Activated effector memory CD4-positive, alpha-beta T cell treated with anti-CD3 and anti-CD28 coated beads, Interleukin-2, amount 50 U/mL, for 16 hours (primary cell): ENCODE results near the gene SIGLEC10.
"Not testable (repeated sequence)": the region's sequence is repeated elsewhere in the genome, so short reads cannot be mapped to it uniquely, and the experiment has no call there.

Source experiments
- DNase-seq: peaks from one replicate; pipeline ENCODE4 v3.0.0-alpha.2; 2020

SIGLEC10 gene, protein sequence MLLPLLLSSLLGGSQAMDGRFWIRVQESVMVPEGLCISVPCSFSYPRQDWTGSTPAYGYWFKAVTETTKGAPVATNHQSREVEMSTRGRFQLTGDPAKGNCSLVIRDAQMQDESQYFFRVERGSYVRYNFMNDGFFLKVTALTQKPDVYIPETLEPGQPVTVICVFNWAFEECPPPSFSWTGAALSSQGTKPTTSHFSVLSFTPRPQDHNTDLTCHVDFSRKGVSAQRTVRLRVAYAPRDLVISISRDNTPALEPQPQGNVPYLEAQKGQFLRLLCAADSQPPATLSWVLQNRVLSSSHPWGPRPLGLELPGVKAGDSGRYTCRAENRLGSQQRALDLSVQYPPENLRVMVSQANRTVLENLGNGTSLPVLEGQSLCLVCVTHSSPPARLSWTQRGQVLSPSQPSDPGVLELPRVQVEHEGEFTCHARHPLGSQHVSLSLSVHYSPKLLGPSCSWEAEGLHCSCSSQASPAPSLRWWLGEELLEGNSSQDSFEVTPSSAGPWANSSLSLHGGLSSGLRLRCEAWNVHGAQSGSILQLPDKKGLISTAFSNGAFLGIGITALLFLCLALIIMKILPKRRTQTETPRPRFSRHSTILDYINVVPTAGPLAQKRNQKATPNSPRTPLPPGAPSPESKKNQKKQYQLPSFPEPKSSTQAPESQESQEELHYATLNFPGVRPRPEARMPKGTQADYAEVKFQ

DNA sequence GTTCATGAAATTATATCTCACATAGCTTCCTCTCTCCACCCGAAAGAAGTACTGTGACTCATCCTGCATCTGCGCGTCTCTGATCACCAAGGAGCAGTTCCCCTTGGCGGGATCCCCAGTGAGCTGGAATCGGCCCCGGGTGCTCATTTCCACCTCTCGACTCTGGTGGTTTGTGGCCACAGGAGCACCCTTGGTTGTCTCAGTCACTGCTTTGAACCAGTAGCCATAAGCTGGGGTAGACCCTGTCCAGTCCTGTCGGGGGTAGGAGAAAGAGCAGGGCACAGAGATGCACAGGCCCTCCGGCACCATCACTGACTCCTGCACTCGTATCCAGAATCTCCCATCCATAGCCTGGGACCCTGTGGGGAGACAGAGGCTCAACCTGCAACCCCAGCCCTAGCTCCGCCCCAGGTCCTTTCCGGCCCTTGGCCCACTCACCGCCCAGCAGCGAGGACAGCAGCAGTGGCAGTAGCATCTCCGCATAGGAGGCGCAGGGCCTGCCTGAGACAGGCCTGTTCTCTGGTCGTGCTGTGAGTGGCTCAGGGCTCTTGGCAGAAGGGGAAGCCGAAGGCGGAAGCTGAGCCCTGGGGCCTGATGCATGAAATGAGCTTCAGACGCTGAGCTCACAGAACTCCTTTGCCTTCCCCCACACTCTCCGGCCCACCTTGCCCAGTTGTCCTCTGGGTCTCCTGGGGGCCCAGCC, at the start of gene SIGLEC10:
Gene SIGLEC10, minus strand, starts transcription at position 536 of the 703 bp plus-strand sequence. Its CDS starts 61 bp downstream, at position 475.
- no peak for DNase-seq

DNA sequence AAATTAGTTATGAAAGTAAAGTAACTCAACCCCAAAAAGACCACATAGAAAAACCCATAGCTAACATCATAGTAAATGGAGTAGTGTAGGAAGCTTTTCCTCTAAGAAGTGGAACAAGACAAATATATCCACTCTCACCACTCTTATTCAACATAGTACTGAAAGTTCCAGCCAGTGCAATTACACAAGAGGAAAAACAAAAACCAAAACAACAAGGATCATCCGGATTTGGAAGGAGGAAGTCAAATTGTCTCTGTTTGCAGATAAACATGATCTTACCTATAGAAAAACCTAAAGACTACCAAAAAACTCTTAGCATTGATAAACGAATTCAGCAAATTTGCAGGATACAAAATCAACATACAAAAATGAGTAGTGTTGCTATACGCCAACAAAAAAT, 49.3 kb upstream of the SIGLEC10 start:
- DNase-seq, result no peak

DNA sequence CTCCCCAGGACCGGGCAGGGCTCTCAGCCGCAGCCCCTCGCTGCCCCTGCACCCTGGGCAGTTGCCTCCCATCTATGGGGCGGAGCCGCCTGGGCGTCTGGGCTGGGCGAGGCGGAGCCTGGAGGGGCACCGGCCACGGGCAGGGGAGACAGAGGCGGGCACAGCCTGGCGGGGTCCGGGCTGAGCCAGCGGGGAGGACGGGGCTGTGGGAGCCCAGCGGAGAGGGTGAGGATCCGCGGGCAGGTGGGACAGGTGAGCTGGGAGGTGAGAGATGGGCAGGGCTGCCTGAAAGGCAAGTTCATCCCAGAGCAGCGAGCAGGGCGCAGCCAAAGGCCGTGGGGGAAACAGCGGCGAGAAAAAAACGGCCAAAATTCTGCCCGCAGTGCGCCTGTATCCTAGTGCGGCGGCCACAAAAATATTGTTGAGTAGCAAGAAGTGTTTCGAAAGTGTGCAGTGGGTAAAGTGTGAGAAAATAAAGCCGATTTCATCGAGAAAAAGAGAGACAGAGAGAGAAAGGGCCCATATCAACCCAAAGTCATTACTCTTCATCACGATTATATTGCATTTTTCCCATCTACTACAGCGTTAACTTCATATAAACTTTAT, 46.6 kb upstream of the SIGLEC10 start:
- not testable (repeated sequence) for DNase-seq

DNA sequence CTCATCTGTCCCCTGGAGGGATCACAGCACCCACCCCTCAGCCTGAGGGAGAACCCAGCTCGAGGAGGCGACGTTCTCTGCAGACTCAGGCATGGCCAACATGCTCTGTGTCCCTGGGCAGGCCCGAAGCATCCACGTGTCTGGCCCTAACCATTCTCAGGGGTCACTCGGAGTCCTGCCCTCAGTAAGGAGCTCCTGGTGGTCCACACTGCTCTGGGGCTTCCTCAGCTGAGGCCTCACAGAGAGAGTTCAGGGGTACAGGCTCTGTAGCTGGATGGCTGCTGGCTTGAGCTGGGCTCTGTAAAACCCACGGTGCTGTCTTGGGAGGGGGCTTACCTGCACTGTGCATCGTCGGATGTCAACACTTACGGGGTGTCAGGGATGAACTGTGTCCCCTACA, 45.2 kb upstream of the SIGLEC10 start:
- no peak for DNase-seq

DNA sequence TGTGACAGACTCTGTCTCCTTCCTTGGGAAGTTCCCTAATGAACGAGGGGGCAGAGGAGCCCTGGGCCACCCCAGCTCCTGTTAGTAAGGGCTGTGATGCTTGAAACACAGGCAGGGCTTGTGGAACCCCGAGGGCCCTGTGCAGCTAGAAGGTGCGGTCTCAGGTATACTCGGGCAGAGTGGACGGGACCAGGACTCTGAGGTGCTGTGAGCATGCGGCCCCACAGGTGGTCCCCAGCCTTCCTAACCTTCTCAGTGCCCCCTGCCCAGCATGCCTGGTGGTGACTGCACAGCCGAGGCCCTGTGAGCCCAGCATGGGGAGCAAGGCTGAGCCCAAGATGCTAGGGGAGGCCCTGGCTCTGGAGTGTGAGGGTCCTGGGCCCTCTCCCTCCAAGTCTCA, 44.8 kb upstream of the SIGLEC10 start:
- DNase-seq, result no peak

DNA sequence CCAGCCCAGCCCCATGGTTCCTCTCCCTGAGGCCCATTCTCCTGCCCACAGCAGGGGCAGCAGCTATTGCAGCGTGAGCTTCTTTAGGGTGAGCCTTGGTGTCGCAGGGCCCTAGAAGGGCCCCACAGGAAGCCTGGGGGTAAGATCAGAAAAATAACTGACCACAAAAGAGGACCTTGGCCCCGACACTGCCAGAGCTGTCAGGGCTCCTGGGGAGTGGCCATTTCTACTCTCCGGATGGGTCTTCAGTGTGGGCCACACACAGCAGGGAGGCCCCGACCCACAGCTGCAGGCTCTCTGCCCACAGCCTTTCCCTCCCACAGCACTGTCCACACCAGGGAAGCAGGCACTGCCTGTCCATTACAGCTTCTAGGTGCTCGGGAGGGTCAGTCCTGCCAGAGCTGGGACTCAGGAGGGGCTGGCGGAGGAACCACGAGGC, 44.3 kb upstream of the SIGLEC10 start:
- DNase-seq, result no peak

DNA sequence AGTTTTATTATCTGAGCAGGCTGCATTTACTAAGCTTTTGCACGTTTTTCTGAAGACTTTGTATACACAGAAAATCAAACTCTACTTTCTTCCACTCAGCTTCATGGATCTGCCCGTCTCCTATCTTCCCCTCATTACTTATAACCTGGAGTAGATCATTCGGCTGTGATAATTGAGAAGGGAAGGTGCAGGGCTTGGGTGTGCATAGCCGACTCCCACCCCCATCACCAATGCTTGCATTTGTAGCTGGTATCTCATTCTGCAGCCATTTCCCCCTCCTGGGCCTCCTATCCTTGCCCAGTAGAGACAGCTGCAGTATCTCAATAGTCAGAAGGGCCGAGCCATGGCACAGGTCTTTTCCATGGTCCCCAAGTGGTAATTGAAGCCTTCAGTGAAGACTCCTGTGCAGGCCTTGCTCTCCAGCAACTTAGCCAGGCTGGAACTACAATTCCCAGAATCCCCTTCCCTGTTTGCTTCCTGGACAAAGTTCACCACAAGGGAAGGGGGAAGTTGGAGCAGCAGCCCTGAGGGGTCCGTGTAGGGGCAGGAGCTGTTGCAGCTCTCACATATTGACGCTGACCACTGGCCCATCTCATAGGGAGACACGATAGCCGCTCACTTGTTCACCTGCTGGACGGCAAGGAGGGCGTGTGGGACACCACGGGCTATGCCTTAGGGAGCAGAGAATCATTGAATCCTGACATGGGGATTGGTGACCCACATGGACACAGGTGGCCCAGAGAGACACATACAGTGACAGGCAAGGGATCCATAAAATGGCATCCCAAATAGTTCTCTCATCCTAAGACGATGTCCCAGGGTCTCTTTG, 42.9 kb upstream of the SIGLEC10 start:
- DNase-seq, result no peak

DNA sequence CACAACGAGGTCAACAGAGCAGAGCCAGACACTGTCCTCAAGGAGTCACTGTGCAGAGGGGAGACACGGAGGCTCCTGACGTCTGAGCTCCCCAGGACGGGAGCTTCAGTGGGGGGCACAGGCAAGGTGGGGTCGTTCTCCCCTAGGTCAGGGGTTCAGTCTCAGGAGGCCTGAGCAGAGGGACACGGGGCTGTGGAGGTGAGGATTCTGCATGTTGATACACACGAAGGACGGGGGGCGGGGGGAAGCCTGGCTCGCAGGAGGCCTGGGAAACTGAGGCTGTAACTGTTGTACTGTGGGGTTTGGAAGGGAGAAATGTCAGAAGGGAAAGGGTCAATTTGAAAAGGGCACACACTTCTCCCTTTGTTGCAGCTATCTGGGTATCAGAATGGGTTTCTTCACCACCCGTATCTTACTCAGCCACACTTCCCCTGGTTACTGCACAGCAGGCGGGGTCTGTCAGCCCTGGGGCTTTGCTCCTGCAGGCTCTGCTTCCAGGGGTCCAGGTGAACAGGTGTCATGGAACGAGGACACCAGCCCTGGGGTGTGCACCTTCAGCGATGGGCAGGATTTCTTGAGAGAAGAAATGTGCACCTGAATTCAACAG, 41.6 kb upstream of the SIGLEC10 start:
- no peak for DNase-seq

DNA sequence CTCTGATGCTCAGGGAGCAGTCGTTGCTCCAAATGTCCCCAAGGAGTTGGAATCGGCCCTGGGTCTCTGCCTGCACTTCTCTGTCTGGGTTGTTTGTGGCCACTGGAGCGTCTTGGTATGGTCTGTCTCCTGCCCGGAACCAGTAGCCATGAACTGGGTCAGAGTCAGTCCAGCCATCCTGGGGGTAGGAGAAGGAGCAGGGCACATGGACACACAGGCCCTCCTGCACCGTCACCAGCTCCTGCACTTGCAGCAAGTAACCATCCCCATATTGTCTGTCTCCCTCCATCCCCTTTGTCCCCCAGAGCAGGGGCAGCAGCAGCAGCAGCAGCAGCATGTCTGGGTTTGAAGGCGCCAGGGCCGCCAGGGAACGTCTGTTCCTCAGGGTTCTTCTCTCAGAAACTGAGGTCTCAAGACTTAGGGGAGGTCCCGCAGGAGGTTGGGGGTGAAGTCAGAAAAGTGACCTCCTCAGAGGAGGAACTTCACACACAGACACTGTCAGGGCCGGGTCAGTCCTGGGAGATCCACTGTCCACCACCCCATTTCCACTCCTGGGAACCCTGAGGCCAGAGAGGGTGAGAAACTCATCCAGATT, 40.7 kb upstream of the SIGLEC10 start, which contains the start of gene SIGLEC8:
Gene SIGLEC8, minus strand, starts transcription at position 404 of the 595 bp plus-strand sequence. Its CDS starts 67 bp downstream, at position 337.
- no peak for DNase-seq

DNA sequence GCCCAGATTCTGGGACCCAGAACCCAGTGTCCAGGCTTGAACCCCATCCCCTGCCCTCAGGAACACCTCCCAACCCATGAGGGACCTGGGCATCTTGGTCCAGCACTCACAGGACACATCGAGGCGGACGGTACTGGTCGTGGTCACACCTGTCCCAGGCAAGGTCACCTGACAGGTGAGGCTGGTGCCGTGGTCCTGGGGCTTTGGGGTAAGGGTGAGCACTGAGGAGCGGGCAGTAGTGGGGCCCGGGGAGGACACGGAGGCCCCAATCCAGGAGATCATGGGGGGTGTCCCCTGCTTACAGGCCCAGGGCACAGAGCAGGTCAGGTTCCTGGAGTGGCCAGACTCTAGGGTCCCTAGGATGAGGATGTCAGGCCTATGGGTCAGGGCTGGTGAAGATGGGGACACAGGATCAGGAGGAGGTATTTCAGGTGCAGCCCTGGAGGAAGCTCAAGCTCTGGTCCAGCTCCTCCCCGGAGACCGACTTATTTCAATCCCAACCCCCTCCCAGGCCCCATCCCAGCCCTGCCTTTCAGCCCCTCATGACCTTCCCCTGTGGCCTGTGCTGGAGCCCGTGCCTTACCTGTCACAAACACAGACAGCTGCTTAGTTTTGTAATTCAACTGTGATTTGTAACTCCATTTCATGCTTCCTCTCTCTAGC, 40.0 kb upstream of the SIGLEC10 start:
- no peak for DNase-seq

DNA sequence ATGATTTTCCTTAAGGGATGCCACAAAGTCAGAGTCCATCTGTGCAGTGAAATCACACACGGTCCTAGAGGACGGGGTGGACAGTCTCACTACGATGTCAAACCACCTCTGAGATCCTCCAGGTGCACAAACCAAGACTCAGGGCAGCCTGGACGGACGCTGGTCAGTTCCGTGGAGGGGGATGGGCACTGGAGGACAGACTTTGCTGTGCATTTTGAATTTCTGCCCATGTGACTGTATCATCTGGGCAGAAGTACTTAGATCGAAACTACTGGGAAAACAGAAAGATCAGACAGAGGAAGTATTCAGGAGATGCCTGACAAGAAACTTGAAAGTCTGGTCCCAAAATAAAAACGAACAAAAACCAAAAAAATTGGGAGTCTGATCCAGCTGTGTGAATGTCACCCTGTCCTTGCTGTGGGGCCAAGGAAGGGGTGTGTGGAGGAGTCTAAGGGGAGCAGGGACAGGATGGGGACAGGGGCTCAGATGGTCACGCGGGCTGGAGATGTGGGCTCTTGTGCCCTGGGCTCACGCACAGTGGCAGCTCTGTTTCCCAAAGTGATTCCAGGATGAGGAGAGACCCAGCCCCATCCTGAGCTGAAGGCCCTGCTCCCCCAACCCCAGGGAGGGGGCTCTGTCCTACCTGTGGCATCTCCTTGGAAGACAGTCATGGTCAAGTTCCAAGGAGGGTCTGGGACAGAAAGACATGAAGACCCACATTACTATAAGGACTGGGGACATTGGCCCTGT, 39.3 kb upstream of the SIGLEC10 start:
- DNase-seq, result no peak

DNA sequence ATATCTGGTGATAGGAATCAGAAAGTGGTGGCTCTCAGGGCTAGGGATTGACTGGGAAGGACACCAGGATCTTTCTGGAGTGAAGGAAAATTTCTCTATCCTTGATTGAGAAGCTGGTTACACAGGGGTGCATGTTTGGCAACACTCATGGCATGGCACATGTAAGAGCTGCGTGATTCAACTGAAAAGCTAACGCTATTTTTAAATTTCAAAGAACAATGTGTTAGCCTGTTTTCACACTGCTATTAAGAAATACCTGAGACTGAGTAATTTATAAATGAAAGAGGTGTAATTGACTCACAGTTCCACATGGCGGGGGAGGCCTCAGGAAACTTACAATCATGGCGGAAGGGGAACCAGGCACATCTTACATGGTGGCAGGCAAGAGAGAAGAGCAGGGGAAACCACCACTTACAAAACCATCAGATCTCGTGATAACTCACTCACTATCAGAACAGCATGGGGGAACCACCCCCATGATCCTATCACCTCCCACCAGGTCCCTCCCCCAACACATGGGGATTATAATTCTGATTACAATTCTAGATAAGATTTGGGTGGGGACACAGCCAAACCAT, 33.4 kb upstream of the SIGLEC10 start:
- peak; percentile 77 for DNase-seq

DNA sequence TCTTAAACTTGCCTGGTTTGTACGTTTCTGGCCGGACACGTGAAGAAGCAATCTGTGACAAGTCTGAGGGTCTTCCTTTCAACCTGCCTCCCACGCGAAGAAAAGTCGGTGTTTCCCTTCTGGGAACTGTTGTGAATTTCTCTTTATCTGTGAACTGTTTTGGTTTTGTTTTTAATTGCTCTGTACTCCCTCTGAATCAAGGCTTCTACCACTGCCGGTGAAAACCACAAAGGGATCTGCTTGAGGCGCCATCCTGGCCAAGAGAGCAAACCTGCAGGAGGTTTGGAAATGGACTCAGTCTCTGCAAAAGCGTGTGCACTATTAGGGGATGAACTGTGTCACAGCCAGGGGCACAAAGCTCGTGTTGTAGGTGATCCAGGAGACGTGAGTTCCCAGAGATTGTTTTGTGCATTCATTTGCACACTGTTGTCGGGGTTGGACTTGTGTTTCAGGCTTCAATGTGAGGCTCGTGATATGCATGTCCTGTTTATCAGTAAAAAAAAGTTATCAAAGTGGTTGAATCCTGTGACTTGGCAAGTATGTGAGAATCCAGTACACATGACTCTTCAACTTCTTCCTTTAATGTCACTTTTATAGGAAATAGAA, 31.1 kb upstream of the SIGLEC10 start:
- peak; percentile 75 for DNase-seq

DNA sequence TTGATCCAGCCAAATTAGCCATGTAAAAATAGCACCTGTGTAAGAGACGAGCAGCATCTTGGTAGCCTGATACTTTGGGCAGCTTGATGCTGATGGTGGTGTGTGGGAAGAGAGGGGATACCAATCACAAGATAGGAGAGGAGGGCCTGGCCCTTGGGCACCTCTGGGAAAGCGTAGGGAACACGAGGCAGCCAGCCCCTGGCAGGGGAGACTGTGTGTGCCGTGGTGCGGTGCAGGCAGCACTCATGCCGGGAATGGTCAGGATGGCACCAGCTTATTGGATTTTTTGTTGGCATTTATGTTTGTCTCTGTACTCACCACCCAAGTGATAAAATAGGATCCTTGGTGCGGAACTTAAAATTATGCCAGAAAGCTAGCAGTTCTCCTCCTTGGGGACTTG, 30.6 kb upstream of the SIGLEC10 start:
- DNase-seq, result no peak

DNA sequence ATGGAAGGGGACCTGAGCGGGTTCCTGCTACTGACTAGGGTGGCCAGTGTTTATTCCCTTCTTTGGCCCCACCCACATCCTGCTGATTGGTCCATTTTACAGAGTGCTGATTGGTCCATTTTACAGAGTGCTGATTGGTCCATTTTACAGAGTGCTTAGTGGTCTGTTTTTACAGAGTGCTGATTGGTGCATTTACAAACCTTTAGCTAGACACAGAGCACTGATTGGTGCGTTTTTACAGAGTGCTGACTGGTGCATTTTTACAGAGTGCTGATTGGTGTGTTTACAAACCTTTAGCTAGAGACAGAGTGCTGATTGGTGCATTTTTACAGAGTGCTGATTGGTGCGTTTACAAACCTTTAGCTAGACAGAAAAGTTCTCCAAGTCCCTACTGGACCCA, 30.1 kb upstream of the SIGLEC10 start:
- not testable (repeated sequence) for DNase-seq

DNA sequence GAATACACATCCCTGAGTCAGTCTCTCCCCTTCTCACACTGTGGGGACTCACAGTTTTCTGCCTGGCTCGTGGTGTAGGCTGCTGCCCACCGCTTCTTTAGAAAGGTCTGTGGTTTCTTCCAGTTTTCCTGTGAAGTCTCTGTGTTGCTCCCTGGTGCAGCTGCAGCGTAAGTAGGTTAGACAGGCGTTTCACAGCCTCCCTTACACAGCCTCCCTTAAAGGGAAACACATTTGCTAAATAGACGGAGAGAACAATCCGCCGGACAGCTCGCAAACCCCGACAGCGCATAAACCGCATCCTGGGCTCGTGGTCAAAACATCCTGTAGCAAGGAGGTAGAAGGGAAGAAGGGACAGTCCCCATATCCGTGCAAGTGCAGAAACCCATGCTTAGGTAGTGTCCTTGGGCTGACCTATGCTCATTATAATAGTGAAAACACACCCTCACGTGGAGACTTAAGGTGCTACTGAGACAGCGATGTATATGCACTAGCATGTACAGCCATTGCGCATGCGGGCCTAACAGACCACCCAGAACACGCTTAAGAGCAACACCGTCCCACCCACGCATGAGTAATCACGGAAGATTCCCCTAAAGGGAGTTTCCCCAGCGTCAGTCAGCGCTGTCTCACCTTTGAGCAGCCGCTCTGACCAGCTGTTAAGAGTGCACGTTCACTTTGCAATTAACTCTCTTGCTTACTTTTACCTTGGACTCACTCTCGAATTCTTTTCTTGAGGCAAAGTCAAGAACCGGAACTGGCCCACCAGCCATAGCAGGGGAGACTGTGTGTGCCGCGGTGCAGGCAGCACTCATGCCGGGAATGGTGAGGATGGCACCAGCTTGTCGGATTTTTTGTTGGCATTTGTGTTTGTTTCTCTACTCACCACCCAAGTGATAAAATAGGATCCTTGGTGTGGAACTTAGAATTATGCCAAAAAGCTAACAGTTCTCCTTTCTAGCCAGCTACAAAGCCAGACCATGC, 24.3 kb upstream of the SIGLEC10 start:
- peak; percentile 94 for DNase-seq

DNA sequence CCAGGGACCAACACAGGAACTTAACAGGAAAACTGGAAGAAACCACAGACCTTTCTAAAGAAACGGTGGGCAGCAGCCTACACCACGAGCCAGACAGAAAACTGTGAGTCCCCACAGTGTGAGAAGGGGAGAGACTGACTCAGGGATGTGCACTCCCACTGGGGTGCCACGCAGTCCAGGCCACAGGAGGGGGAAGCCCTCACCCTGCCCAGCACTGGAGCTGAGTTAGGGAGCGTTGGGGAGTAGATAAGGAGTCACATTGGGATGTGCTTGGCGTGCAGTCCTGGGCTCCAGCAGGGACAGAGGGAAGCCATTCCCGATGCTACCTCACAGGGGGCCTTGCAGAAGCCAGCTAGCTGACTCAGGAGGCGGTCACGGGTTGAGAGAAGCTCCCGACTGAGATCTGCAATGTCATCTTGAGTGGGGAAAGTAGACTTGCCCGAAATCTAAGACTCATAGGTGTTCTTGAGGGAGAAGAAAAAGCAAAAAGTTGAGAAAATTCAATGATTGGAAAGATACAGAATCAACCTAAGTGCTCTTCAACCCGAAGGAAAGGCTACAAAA, 23.5 kb upstream of the SIGLEC10 start:
- peak; percentile 87 for DNase-seq
